ENCODE data around the gene THAP11. TPM values are rescaled to one million over a fixed set of nuclear protein-coding genes. Genes with fewer than 3 reads are reported as not detected.

Gene THAP11
- total RNA-seq, 1 donor from 2014 or later = 29.6 TPM

DNA sequence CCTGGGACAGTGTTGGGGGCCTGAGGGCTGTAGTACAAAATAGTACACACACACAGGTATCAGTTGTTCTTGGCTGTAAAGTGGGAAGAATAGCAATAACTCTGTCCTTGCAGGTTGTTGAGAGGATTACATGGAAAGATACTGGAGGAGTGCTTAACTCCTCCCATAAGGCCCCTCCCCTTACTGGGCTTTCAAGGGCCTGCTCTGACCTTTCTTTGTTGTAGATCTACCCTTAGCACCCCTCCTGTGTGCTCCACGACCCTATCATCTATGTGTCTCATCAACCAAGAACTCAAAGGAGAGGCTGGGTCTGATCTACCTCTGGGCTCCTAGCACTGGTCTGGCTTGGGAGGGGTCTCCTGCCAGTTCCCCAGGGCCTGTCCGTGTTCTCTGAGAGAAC is 22.5 kb downstream of the THAP11 start:
- H3K27ac Mint-ChIP-seq (ENCODE audit: unreplicated experiment) = no peak overlapping the region

DNA sequence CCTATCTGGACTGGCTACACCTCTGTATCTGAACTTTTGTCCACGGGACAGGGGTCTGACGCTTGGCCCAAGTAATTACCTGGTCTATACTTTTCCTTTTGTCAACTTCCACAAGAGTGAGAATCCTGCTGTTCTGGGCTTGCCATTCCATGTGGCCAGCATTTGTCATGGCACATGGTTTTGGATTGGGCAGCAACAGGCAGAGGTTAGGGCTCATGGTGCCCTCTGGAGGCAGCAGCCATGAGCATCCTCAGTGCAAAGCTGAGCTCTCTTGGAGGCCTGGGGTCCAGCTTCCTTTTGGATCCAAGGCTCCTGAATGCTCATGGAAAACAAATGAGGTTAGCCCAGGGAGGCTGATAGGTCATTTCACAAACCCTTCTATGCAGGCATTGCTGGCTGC is 23.2 kb downstream of the THAP11 start:
- no peak overlapping the region for H3K27ac Mint-ChIP-seq (ENCODE audit: unreplicated experiment)

More for the DNA sequence above, 22.5 kb downstream of the THAP11 start:
- Mint-ChIP-seq H3K4me1 (ENCODE audit: unreplicated experiment) (peaks cover 2% of the 10 kb centered on the region), H3K36me3 (ENCODE audit: low read depth, unreplicated experiment) (peaks cover 8% of the 10 kb centered on the region), H3K9me3 (ENCODE audit: unreplicated experiment) (no peaks in the 10 kb centered on the region), H3K4me3 (ENCODE audit: unreplicated experiment) (no peak overlapping the region), H3K27me3 (ENCODE audit: unreplicated experiment) (peaks cover 4% of the 10 kb centered on the region)
- DNase-seq (ENCODE audit: low spot score) = no peak
- TF ChIP-seq, protein P1, sequence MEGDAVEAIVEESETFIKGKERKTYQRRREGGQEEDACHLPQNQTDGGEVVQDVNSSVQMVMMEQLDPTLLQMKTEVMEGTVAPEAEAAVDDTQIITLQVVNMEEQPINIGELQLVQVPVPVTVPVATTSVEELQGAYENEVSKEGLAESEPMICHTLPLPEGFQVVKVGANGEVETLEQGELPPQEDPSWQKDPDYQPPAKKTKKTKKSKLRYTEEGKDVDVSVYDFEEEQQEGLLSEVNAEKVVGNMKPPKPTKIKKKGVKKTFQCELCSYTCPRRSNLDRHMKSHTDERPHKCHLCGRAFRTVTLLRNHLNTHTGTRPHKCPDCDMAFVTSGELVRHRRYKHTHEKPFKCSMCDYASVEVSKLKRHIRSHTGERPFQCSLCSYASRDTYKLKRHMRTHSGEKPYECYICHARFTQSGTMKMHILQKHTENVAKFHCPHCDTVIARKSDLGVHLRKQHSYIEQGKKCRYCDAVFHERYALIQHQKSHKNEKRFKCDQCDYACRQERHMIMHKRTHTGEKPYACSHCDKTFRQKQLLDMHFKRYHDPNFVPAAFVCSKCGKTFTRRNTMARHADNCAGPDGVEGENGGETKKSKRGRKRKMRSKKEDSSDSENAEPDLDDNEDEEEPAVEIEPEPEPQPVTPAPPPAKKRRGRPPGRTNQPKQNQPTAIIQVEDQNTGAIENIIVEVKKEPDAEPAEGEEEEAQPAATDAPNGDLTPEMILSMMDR (IDR thresholded peaks at IDR 0.05; ENCODE audit: unreplicated experiment) = no peak

DNA sequence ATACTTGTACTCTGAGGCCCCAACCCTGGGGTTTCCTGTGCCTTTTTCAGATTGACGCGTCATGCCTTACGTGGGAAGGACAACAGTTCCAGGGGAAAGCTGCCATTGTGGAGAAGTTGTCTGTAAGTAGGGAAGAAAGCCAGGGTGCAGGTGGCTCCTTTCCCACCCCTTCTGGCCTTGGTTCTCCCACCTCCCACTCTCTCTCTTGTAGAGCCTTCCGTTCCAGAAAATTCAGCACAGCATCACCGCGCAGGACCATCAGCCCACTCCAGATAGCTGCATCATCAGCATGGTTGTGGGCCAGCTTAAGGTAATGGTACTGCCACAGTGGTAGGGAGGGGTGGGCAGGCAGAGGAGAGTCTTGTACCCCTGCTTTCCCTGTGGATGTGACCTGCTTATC is 26.2 kb downstream of the THAP11 start:
- no peaks in the 10 kb centered on the region for H3K9me3 Mint-ChIP-seq (ENCODE audit: unreplicated experiment)
- H3K4me1 Mint-ChIP-seq (ENCODE audit: unreplicated experiment) = peaks cover 19% of the 10 kb centered on the region
- no peak overlapping the region for H3K27ac Mint-ChIP-seq (ENCODE audit: unreplicated experiment)
- H3K4me3 Mint-ChIP-seq (ENCODE audit: unreplicated experiment) = no peak overlapping the region
- H3K27me3 Mint-ChIP-seq (ENCODE audit: unreplicated experiment) = peaks cover 5% of the 10 kb centered on the region
- TF ChIP-seq, protein P1 (IDR thresholded peaks at IDR 0.05; ENCODE audit: unreplicated experiment) = no peak
- peaks cover 10% of the 10 kb centered on the region for H3K36me3 Mint-ChIP-seq (ENCODE audit: low read depth, unreplicated experiment)
- DNase-seq (ENCODE audit: low spot score) = no peak

More for the DNA sequence above, 23.2 kb downstream of the THAP11 start:
- Mint-ChIP-seq H3K9me3 (ENCODE audit: unreplicated experiment) (no peaks in the 10 kb centered on the region), H3K36me3 (ENCODE audit: low read depth, unreplicated experiment) (peaks cover 10% of the 10 kb centered on the region), H3K4me1 (ENCODE audit: unreplicated experiment) (peaks cover 6% of the 10 kb centered on the region), H3K4me3 (ENCODE audit: unreplicated experiment) (no peak overlapping the region), H3K27me3 (ENCODE audit: unreplicated experiment) (peaks cover 4% of the 10 kb centered on the region)
- TF ChIP-seq, protein P1 (IDR thresholded peaks at IDR 0.05; ENCODE audit: unreplicated experiment) = no peak
- peak; percentile 34 for DNase-seq (ENCODE audit: low spot score)

DNA sequence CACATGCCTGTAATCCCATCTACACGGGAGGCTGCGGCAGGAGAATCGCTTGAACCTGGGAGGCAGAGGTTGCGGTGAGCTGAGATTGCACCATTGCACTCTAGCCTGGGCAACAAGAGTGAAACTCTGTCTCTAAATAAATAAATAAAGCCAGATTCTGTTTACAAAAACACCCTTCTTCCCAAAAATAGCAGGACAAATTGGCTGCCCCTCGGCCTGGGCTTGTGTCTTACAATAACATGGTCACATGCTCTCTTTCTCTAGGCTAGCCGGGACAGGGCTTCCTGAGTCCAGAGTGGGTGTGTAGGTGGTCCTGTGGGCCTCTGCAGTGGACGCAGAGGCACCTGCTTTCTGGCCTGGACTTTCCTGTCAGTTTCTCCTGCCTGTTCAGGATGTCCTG is 27.5 kb downstream of the THAP11 start:
- Mint-ChIP-seq H3K27ac (ENCODE audit: unreplicated experiment) (peak overlapping the region; percentile 64), H3K4me3 (ENCODE audit: unreplicated experiment) (no peak overlapping the region), H3K36me3 (ENCODE audit: low read depth, unreplicated experiment) (peaks cover 10% of the 10 kb centered on the region), H3K27me3 (ENCODE audit: unreplicated experiment) (peaks cover 8% of the 10 kb centered on the region), H3K9me3 (ENCODE audit: unreplicated experiment) (no peaks in the 10 kb centered on the region), H3K4me1 (ENCODE audit: unreplicated experiment) (peaks cover 32% of the 10 kb centered on the region)
- TF ChIP-seq, protein P1 (IDR thresholded peaks at IDR 0.05; ENCODE audit: unreplicated experiment) = no peak
- no peak for DNase-seq (ENCODE audit: low spot score)

DNA sequence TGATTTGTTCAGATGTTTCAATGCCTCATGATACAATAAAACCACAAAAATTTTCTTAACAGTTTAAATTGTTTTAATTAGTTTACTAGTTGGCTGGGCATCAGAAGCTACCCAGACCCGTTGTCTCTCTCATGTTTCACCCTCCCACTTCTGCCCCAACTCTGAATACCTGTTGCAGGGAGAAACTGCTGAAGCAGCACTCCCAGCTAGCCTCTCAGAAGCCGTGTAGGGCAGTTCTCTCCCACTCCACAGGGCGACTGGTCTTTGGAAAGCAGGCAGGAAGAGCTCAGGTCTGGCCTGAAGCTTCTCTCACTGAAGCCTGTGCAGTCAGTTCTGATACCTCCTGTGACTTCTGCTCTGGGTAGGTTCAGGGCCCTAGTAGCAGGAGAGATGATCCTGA is 29.1 kb downstream of the THAP11 start:
- Mint-ChIP-seq H3K27me3 (ENCODE audit: unreplicated experiment) (peaks cover 12% of the 10 kb centered on the region), H3K36me3 (ENCODE audit: low read depth, unreplicated experiment) (peaks cover 20% of the 10 kb centered on the region), H3K27ac (ENCODE audit: unreplicated experiment) (no peak overlapping the region), H3K4me3 (ENCODE audit: unreplicated experiment) (no peak overlapping the region), H3K4me1 (ENCODE audit: unreplicated experiment) (peaks cover 43% of the 10 kb centered on the region), H3K9me3 (ENCODE audit: unreplicated experiment) (no peaks in the 10 kb centered on the region)
- TF ChIP-seq, protein P1 (IDR thresholded peaks at IDR 0.05; ENCODE audit: unreplicated experiment) = no peak
- DNase-seq (ENCODE audit: low spot score) = no peak

All from endothelial cell (in vitro differentiated cells).